HG02970 (cell line): Measurements from ENCODE around the gene COL4A6.

Experiments
- ATAC-seq: cut with Tn5 transposase; IDR thresholded peaks from one replicate; pipeline ENCODE4 v1.9.1; 2021; ENCODE audit warnings: mild to moderate bottlenecking, moderate library complexity, moderate number of reproducible peaks; ENCODE audit not compliant: unreplicated experiment, low FRiP score

COL4A6 gene

GRCh38 chrX:108165383-108166111, 272.7 kb downstream of the COL4A6 start:
- ATAC-seq: no peak

- ATAC-seq: no peak
Observed at GRCh38 chrX:108163333-108164082, 274.7 kb downstream of the COL4A6 start.

- no peak for ATAC-seq
Observed at GRCh38 chrX:108162265-108162664, 276.0 kb downstream of the COL4A6 start.

GRCh38 chrX:108160309-108160708, 277.9 kb downstream of the COL4A6 start:
- no peak for ATAC-seq

- no peak for ATAC-seq
Observed at GRCh38 chrX:108159028-108159670, 279.1 kb downstream of the COL4A6 start.

GRCh38 chrX:108157628-108158027, 280.6 kb downstream of the COL4A6 start:
- no peak for ATAC-seq

GRCh38 chrX:108156934-108157466, 281.2 kb downstream of the COL4A6 start:
- ATAC-seq: no peak

- no peak for ATAC-seq
Observed at GRCh38 chrX:108156082-108156481, 282.1 kb downstream of the COL4A6 start.

GRCh38 chrX:108148524-108148923, 289.7 kb downstream of the COL4A6 start:
- peak; percentile 51 for ATAC-seq

- no peak for ATAC-seq
Observed at GRCh38 chrX:108138814-108139702, 299.2 kb downstream of the COL4A6 start.

- no peak for ATAC-seq
Observed at GRCh38 chrX:108134724-108135123, 303.5 kb downstream of the COL4A6 start.

GRCh38 chrX:108132876-108133275, 305.3 kb downstream of the COL4A6 start:
- ATAC-seq: no peak

- ATAC-seq: no peak
Observed at GRCh38 chrX:108132034-108132433, 306.2 kb downstream of the COL4A6 start.

GRCh38 chrX:108131471-108131870, 306.8 kb downstream of the COL4A6 start:
- no peak for ATAC-seq

- ATAC-seq: no peak
Observed at GRCh38 chrX:108130889-108131288, 307.3 kb downstream of the COL4A6 start.

GRCh38 chrX:108127152-108127551, 311.1 kb downstream of the COL4A6 start:
- no peak for ATAC-seq

- ATAC-seq: no peak
Observed at GRCh38 chrX:108126661-108127060, 311.6 kb downstream of the COL4A6 start.

- ATAC-seq: no peak
Observed at GRCh38 chrX:108123591-108124366, 314.4 kb downstream of the COL4A6 start.

GRCh38 chrX:108122748-108123147, 315.5 kb downstream of the COL4A6 start:
- no peak for ATAC-seq
